GM12891 (cell line): ENCODE results near the gene PLVAP.

Experiments used
- DNase-seq: peaks from one replicate; pipeline ENCODE4 v3.0.0; 2011; ENCODE audit warnings: low spot score; ENCODE audit not compliant: insufficient read length
- FAIRE-seq: peaks from 2 replicates; lab custom pipeline; 2011; peaks lifted over from hg19 to GRCh38; lab: Jason Lieb, UNC
- PAX5 ChIP-seq: IDR thresholded peaks from 2 replicates; pipeline ENCODE4 v1.6.1; 2011; ENCODE audit warnings: low read length, moderate library complexity, mild to moderate bottlenecking; ENCODE audit not compliant: insufficient read depth, severe bottlenecking
- POLR2A ChIP-seq: IDR thresholded peaks from 2 replicates; pipeline ENCODE4 v1.6.1; 2011; ENCODE audit warnings: low read depth, low read length, control low read depth
- POLR2AphosphoS5 ChIP-seq: IDR thresholded peaks from 2 replicates; pipeline ENCODE4 v1.6.1; 2011; ENCODE audit warnings: low read depth, low read length, control low read depth
- POU2F2 ChIP-seq: IDR thresholded peaks from 2 replicates; pipeline ENCODE4 v1.6.1; 2011; ENCODE audit warnings: low read depth, mild to moderate bottlenecking, control low read depth, low read length, moderate library complexity
- SPI1 ChIP-seq: IDR thresholded peaks from 2 replicates; pipeline ENCODE4 v1.6.1; 2011; ENCODE audit warnings: low read depth, low read length, control low read depth
- TAF1 ChIP-seq: IDR thresholded peaks from 2 replicates; pipeline ENCODE4 v1.6.1; 2011; ENCODE audit warnings: low read depth, low read length, control low read depth

PLVAP gene

GRCh38 chr19:17334414-17335409 is 42.4 kb downstream of the PLVAP start, which contains the start of gene ANO8:
ANO8 (minus strand) TSS chr19:17334855; CDS start chr19:17334670, 185 bp downstream.
- FAIRE-seq (peak; percentile 96), DNase-seq (peak; percentile 92)

GRCh38 chr19:17333611-17334413 is 43.3 kb downstream of the PLVAP start:
- TF ChIP-seq SPI1 (no peak), TAF1 (0 out of 2 replicates have a peak, but pooled peaks have one; percentile 18), PAX5 (no peak), POLR2A (no peak), POU2F2 (0 out of 2 replicates have a peak, but pooled peaks have one; percentile 23), POLR2AphosphoS5 (no peak)
- FAIRE-seq (peak; percentile 77), DNase-seq (peak; percentile 79)

More at GRCh38 chr19:17334414-17335409, 42.4 kb downstream of the PLVAP start, which contains the start of gene ANO8:
- TF ChIP-seq POU2F2 (peak; percentile 61; the same call in 1 of the 2 replicates), PAX5 (no peak), POLR2AphosphoS5 (no peak)

GRCh38 chr19:17332677-17333581 is 44.2 kb downstream of the PLVAP start:
- TF ChIP-seq PAX5: no peak
- TF ChIP-seq SPI1: no peak
- no peak for TF ChIP-seq POLR2AphosphoS5
- no peak for TF ChIP-seq POLR2A
- no peak for TF ChIP-seq POU2F2
- TF ChIP-seq TAF1: no peak
- DNase-seq: no peak
- no peak for FAIRE-seq

GRCh38 chr19:17332360-17332676 is 44.8 kb downstream of the PLVAP start:
- TF ChIP-seq PAX5 (no peak), SPI1 (no peak), POU2F2 (no peak), POLR2A (no peak), TAF1 (no peak), POLR2AphosphoS5 (no peak)
- FAIRE-seq (no peak), DNase-seq (no peak)

- TF ChIP-seq POU2F2 (no peak), SPI1 (no peak), POLR2AphosphoS5 (no peak), TAF1 (no peak), POLR2A (no peak), PAX5 (no peak)
- DNase-seq: no peak
- FAIRE-seq: no peak
Observed at GRCh38 chr19:17331045-17331558, 46.0 kb downstream of the PLVAP start.

- FAIRE-seq (no peak), DNase-seq (no peak)
- TF ChIP-seq SPI1 (no peak), PAX5 (no peak), TAF1 (no peak), POLR2A (no peak), POU2F2 (no peak)
Observed at GRCh38 chr19:17330262-17331044, 46.7 kb downstream of the PLVAP start.

GRCh38 chr19:17329366-17330261 is 47.5 kb downstream of the PLVAP start:
- FAIRE-seq (no peak), DNase-seq (no peak)
- TF ChIP-seq POLR2AphosphoS5 (no peak), POU2F2 (no peak), TAF1 (no peak), POLR2A (no peak), SPI1 (no peak), PAX5 (no peak)
